Glutamatergic neuron (in vitro differentiated cells): ENCODE results near the gene SIL1. TPM values are rescaled to one million over a fixed set of nuclear protein-coding genes. Genes with fewer than 3 reads are reported as not detected.

Experiments
- DNase-seq: peaks from one replicate; pipeline ENCODE4 v3.0.0; 2022
- H3K27ac Mint-ChIP-seq: one replicate; pipeline ENCODE4 v1.8.0; 2020; ENCODE audit warnings: mild to moderate bottlenecking, mixed read lengths, inconsistent platforms; ENCODE audit not compliant: unreplicated experiment
- H3K27me3 Mint-ChIP-seq: one replicate; pipeline ENCODE4 v1.8.0; 2020; ENCODE audit warnings: mild to moderate bottlenecking, moderate library complexity, mixed read lengths, inconsistent platforms; ENCODE audit not compliant: unreplicated experiment
- H3K36me3 Mint-ChIP-seq: one replicate; pipeline ENCODE4 v1.8.0; 2020; ENCODE audit warnings: mild to moderate bottlenecking, mixed read lengths, inconsistent platforms; ENCODE audit not compliant: unreplicated experiment
- H3K4me1 Mint-ChIP-seq: one replicate; pipeline ENCODE4 v1.8.0; 2020; ENCODE audit warnings: mild to moderate bottlenecking, low read depth, mixed read lengths, inconsistent platforms; ENCODE audit not compliant: unreplicated experiment
- H3K4me3 Mint-ChIP-seq: one replicate; pipeline ENCODE4 v1.8.0; 2020; ENCODE audit warnings: mild to moderate bottlenecking, mixed read lengths, inconsistent platforms; ENCODE audit not compliant: unreplicated experiment
- H3K9me3 Mint-ChIP-seq: one replicate; pipeline ENCODE4 v1.8.0; 2020; ENCODE audit warnings: mild to moderate bottlenecking, moderate library complexity, mixed read lengths, inconsistent platforms; ENCODE audit not compliant: unreplicated experiment
- total RNA-seq: library from RNA; stranded (reverse); fragmentation: NEBNext Ultra II Directional; extraction: Animal tissue kit (Norgen Biotek cat#: 25700); gene quantifications from one replicate; pipeline ENCODE4 v1.2.1, GENCODE V29; 2021; ENCODE audit not compliant: unreplicated experiment
- TF ChIP-seq, protein P1 (sequence below): fragments of 200-600 bp; sonication (generic); IDR thresholded peaks from one replicate; pipeline ENCODE4 v1.5.0; 2021; ENCODE audit not compliant: partially characterized antibody, unreplicated experiment

The SIL1 gene
- total RNA-seq, 1 donor from 2014 or later, result 15.9 TPM

DNA sequence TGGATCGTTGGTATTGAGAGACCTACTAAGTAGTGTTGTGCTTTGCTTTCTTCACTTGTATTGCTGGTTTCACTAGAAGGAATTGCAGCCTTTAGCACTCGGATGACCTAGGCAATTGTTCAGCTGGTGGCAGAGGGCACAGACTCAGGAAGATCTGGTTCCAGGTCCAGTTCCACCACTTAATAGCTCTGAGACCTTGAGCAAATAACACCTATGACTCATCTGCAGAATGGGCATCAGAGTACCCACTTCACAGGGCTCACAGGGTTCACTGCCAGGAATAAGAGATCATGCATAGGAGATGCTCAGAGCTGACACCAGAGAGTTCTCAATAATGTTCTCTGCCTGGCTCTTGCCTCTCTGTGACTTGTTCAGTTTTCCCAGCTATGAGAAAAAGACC lies 133.6 kb downstream of the SIL1 start:
- Mint-ChIP-seq H3K36me3 (no peaks in the 10 kb centered on the region), H3K4me1 (peaks cover 28% of the 10 kb centered on the region), H3K27ac (peak overlapping the region; percentile 14), H3K4me3 (no peak overlapping the region), H3K9me3 (peaks cover 5% of the 10 kb centered on the region), H3K27me3 (peaks cover 3% of the 10 kb centered on the region)
- TF ChIP-seq, protein P1, sequence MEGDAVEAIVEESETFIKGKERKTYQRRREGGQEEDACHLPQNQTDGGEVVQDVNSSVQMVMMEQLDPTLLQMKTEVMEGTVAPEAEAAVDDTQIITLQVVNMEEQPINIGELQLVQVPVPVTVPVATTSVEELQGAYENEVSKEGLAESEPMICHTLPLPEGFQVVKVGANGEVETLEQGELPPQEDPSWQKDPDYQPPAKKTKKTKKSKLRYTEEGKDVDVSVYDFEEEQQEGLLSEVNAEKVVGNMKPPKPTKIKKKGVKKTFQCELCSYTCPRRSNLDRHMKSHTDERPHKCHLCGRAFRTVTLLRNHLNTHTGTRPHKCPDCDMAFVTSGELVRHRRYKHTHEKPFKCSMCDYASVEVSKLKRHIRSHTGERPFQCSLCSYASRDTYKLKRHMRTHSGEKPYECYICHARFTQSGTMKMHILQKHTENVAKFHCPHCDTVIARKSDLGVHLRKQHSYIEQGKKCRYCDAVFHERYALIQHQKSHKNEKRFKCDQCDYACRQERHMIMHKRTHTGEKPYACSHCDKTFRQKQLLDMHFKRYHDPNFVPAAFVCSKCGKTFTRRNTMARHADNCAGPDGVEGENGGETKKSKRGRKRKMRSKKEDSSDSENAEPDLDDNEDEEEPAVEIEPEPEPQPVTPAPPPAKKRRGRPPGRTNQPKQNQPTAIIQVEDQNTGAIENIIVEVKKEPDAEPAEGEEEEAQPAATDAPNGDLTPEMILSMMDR, result no peak
- no peak for DNase-seq

DNA sequence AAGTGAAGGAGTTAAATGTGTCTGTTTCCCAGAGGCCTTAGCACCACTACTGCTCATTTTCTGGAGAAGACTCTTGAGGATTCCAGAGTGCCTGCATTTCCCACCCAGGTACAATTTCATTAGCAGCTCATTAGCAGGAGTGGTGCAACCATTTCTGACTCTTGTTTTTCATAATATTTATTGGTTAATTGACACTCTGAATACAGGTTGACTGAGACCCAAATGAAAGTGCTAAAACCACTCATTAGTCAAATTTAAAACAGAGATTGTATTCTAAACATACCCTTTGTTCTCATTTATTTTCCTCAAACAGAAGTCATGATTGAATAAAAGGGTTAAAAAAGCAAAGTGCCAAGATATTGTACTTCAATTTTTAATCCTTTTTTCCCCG lies 134.5 kb downstream of the SIL1 start:
- Mint-ChIP-seq H3K27me3 (peaks cover 3% of the 10 kb centered on the region), H3K4me1 (peaks cover 30% of the 10 kb centered on the region), H3K9me3 (peaks cover 5% of the 10 kb centered on the region), H3K4me3 (peak overlapping the region; percentile 11), H3K36me3 (no peaks in the 10 kb centered on the region), H3K27ac (no peak overlapping the region)
- TF ChIP-seq, protein P1, result no peak
- DNase-seq, result no peak

DNA sequence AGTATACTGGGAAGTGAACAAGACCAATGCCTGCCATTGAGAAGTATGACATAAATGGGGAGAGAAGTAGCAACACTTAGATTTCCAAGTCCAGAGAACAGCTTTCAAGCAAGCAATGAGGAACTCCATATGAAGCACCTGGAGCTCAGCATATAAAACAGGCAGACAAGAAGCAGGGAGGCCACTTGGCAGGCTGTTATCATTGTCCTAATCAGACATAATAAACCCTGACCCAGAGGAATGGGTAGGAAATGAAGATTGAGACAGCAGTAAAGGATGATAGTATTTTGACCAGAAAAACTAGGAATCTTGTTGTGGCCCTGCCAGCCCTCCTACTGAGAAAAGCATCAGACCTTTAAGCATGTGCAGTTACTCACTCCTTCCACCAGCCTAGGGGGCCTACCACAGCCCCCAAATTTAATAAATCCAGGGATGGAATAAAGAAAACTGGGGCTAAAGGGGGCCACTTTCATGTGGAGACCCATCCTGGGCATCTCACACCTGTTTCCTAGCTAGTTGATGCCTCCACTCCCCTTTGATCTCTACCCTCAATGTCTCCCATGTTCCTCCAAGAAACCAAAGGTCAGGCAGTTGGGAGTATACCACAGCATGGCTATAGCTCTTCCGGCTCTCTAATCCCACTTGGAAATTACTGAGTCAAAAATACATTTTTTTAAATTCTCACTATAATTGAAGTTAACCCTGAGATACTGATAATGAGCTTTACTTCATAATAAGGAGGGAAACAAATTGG lies 135.1 kb downstream of the SIL1 start:
- Mint-ChIP-seq H3K4me3 (no peak overlapping the region), H3K9me3 (peaks cover 5% of the 10 kb centered on the region), H3K27me3 (peaks cover 3% of the 10 kb centered on the region), H3K36me3 (no peaks in the 10 kb centered on the region), H3K27ac (no peak overlapping the region), H3K4me1 (peaks cover 31% of the 10 kb centered on the region)
- no peak for DNase-seq
- TF ChIP-seq, protein P1, result no peak

DNA sequence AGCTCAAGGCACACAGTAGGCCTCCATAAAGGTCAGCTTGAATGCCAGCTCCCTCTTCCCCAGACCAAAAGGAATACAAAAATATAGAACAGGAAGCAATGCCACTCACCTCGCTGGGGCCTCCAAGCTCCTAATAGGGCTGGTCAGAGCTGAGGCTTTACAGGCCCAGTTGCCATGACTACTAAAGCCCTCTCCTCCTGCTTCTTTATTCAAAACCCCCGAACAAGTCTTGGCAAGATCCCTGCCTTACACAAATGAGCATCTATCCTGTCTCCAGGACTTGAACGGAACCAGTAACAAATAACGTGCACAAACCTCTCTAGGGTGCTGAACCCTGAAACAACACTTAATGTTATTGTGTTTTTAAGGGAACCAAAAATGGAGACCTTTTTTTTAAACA lies 136.3 kb downstream of the SIL1 start:
- Mint-ChIP-seq H3K27ac (peak overlapping the region; percentile 67), H3K4me3 (peak overlapping the region; percentile 34), H3K36me3 (no peaks in the 10 kb centered on the region), H3K27me3 (peaks cover 3% of the 10 kb centered on the region), H3K4me1 (peaks cover 37% of the 10 kb centered on the region), H3K9me3 (peaks cover 9% of the 10 kb centered on the region)
- TF ChIP-seq, protein P1, result no peak
- no peak for DNase-seq

DNA sequence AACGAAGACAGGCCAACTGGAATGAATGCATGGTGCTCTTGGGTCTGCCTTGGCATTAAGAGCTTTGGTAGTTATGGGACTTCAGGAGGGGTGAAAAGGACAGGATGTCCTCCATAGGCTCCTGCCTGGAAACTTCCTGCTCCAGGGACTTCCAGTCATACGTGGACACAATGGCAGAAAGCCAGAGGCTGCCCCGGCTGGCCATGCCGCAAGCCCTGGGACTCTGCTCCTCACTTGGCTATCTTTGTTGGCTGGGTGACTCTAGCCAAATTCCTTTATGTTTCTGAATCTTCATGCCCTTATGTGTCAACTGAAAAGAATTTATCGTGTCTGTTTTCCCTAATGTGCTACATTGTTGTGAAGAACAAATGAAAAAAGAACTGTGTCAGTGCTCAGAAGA lies 136.9 kb downstream of the SIL1 start:
- Mint-ChIP-seq H3K9me3 (peaks cover 9% of the 10 kb centered on the region), H3K4me3 (no peak overlapping the region), H3K36me3 (no peaks in the 10 kb centered on the region), H3K4me1 (peaks cover 37% of the 10 kb centered on the region), H3K27ac (peak overlapping the region; percentile 2), H3K27me3 (peaks cover 3% of the 10 kb centered on the region)
- TF ChIP-seq, protein P1, result no peak
- no peak for DNase-seq
